Heart left ventricle (tissue), 16 donors: ENCODE data around the gene DCP2. TPM values are rescaled to one million over a fixed set of nuclear protein-coding genes. Genes with fewer than 3 reads are reported as not detected.

ENCODE experiments used
- ATAC-seq, 4 donors: fragments of 200-7000 bp; cut with Tn5 transposase; one replicate each; pipeline ENCODE4 v1.9.1; 2020 to 2022; ENCODE audit warnings: moderate library complexity in 4 of 4, mild to moderate bottlenecking in 3 of 4, moderate number of reproducible peaks in 1 of 4
- DNase-seq, 5 donors: peaks; one replicate each; pipeline ENCODE4 v3.0.0-alpha.2; 2020
- H3K27ac ChIP-seq, 12 donors: fragments of 200-600 bp; sonication (generic) in 4 of 12; one replicate each; pipeline versions ENCODE4 v1.5.0 to v1.8.0; 2016 to 2022; ENCODE audit warnings: mild to moderate bottlenecking in 2 of 12
- H3K27me3 ChIP-seq, 9 donors: fragments of 200-600 bp; sonication (generic) in 2 of 9; one replicate each; pipeline versions ENCODE4 v1.5.1 to v1.8.0; 2016 to 2022; ENCODE audit warnings: mild to moderate bottlenecking in 3 of 9
- H3K36me3 ChIP-seq, 9 donors: fragments of 200-600 bp; sonication (generic) in 2 of 9; one replicate each; pipeline versions ENCODE4 v1.5.0 to v1.8.0; 2018 to 2022; ENCODE audit warnings: mild to moderate bottlenecking in 2 of 9
- H3K4me1 ChIP-seq, 12 donors: fragments of 200-600 bp; sonication (generic) in 4 of 12; one replicate each; pipeline versions ENCODE4 v1.5.0 to v1.8.0; 2016 to 2022; ENCODE audit warnings: mild to moderate bottlenecking in 3 of 12
- H3K4me3 ChIP-seq, 12 donors: fragments of 200-600 bp; sonication (generic) in 4 of 12; one replicate each; pipeline versions ENCODE4 v1.5.0 to v1.8.0; 2017 to 2022; ENCODE audit warnings: mild to moderate bottlenecking in 9 of 12, moderate library complexity in 4 of 12
- H3K9me3 ChIP-seq, 12 donors: fragments of 200-600 bp; sonication (generic) in 4 of 12; one replicate each; pipeline versions ENCODE4 v1.5.0 to v1.8.0; 2016 to 2022; ENCODE audit warnings: mild to moderate bottlenecking in 1 of 12
- CTCF ChIP-seq, 12 donors: fragments of 200-600 bp; sonication (generic) in 4 of 12; IDR thresholded peaks; one replicate each; pipeline versions ENCODE4 v1.5.0 to v1.8.0; 2018 to 2022; ENCODE audit warnings: antibody characterized with exemption in 12 of 12, mild to moderate bottlenecking in 5 of 12
- POLR2A ChIP-seq, 2 donors: fragments of 450-650 bp; IDR thresholded peaks; one replicate each; pipeline ENCODE4 v1.6.1; 2017; ENCODE audit warnings: antibody characterized with exemption in 2 of 2, mild to moderate bottlenecking in 2 of 2, moderate library complexity in 2 of 2
- whole genome bisulfite sequencing, 4 donors: extraction: QIAGEN DNeasy Blood & Tissue Kit in 2 of 4; methylation state at CpG; one replicate each; pipeline versions ENCODE4 v1.1.5 to v1.1.7; 2013 to 2018; 5-methylcytosine and 5-hydroxymethylcytosine counted together
- intact Hi-C, 10 donors: fragments of 100-400 bp; cut with DNase I; formaldehyde crosslinking; loops; one replicate each; pipeline versions ENCODE4 v1.11.1 to v1.14.2; 2022
- polyA plus RNA-seq, 2 donors: library from polyadenylated mRNA; stranded (reverse); fragments of 200-250 nt; gene quantifications; one replicate each; pipeline ENCODE4 v1.2.3, GENCODE V29; 2013
- total RNA-seq, 9 donors: library from RNA; depleted of rRNA in 2 of 9; stranded (reverse); fragments of >200 nt in 2 of 9; fragmentation: NEBNext Ultra II Directional in 3 of 9; extraction: Animal tissue kit (Norgen Biotek cat#: 25700) in 3 of 9; gene quantifications; one replicate each; pipeline versions ENCODE4 v1.1.0 to v1.2.4, GENCODE V29; 2016 to 2023
- donor health status: ischemic (EF 13 %, LVEDD 7.1; RV severe dilation, severe dysfunction).
- donor health status: healthy with polysubstance abuse.
- donor health status: DM: no; HTN: yes; CAD: no.
- donor health status: DM: no; HTN: no; CAD: no.
- donor health status: ischemic (EF 25% LVEDD 6.9; RV normal size, moderate dysfunction).
- donor health status: ischemic (EF 25% LVEDD 5.7; RV mildly dilated, moderate dysfunction).
- donor health status: healthy.
- donor health status: DM: yes; HTN: yes; CAD: no.
- donor health status: ischemic (EF 35%, LVEDD 5.7; RV mildly dilated, moderate dysfunction).
- donor health status: nonischemic (EF 11% LVEDD 7.7; RV severe dilation, severe dysfunction).
- donor health status: DM: yes; HTN: yes; CAD: no.
- donor health status: PGD.
- donor health status: ischemic (EF 29% LVEDD 5.4; RV normal size, mild dysfunction).
- donor health status: nonischemic (EF 23%, LVEDD 6.1; RV moderate dilation, normal function).

DCP2 gene
- total and polyA plus RNA-seq, 11 donors: 3.4 to 36.0 (median 16.0) TPM

- 93 to 96% (median 94%) methylated on average over 4 of the region's 4 CpGs for WGBS, 4 donors
- H3K4me1 ChIP-seq: peaks cover 0 to 21% (median 10%) of the 10 kb centered on the region in 12 donors
- ATAC-seq (no peak), DNase-seq (no peak)
- no peak overlapping the region for H3K4me3 ChIP-seq
- TF ChIP-seq POLR2A (IDR thresholded peaks at IDR 0.05): no peak
- H3K27ac ChIP-seq: no peak overlapping the region
- no peaks in the 10 kb centered on the region for H3K27me3 ChIP-seq
- no peaks in the 10 kb centered on the region for H3K9me3 ChIP-seq
- intact Hi-C loops: no loop called here
- H3K36me3 ChIP-seq: peaks cover 0 to 40% (median 6%) of the 10 kb centered on the region in 9 donors
Measured at GRCh38 chr5:112986224-112986623, 9.6 kb downstream of the DCP2 start.

DNA sequence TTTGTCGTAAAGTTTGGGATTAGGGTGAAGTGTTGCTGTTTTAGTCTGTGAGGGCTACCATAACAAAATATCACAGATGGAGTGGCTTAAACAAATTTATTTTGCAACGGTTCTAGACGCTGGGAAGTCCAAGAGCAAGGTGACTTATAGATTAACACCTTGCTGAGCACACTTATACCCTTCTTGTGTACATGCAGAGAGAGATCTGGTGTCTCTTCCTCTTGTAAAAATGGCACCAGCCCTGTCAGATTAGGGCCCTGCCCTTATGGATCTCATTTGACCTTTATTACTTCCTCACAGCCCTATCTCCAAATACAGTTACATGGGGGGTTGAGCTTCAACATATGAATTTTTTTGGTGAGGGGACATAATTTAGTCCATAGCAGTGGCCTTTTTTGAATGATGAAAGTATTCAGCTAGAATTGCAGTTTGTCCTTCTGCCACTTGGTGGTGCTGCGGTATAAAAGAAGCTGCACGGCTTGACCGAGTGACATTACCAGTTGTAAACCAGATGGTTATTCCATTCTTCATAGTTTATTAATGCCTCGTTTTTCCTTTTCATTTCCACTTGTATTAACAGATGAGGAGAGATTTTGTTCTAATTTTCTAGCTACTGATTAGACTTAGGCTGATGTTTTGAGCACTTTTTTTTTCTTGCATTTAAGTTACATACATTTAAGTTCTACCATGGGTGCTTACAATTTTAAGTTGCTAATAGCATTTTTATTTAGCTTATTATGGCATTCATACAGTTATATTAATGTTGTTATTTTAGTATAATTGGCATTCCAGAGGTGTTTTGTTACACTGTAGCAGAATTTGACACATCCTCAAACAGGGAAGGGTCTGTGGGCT lies 19.4 kb downstream of the DCP2 start:
- 20 to 25% (median 24%) methylated on average over 7 of the region's 7 CpGs for WGBS, 4 donors
- peak; percentile 84 to 96 (median 92) for TF ChIP-seq CTCF (IDR thresholded peaks at IDR 0.05)
- no peak for TF ChIP-seq POLR2A (IDR thresholded peaks at IDR 0.05)
- intact Hi-C loops: loop anchor here (2.0 to 10.0 kb wide), 10 partner anchors 326 to 611 kb away; partner anchors contain the start of gene YTHDC2 (in 10 of the 10)
- H3K4me1 ChIP-seq: peaks cover 0 to 14% (median 5%) of the 10 kb centered on the region in 12 donors
- H3K27ac ChIP-seq: no peak overlapping the region
- ATAC-seq (peak in 3 of 4 donors; percentile 69 to 84 (median 84)), DNase-seq (peak in 4 of 5 donors; percentile 55 to 69 (median 62))
- peaks cover 0 to 59% (median 45%) of the 10 kb centered on the region in 9 donors for H3K36me3 ChIP-seq
- H3K27me3 ChIP-seq: no peaks in the 10 kb centered on the region
- no peaks in the 10 kb centered on the region for H3K9me3 ChIP-seq
- H3K4me3 ChIP-seq: no peak overlapping the region

DNA sequence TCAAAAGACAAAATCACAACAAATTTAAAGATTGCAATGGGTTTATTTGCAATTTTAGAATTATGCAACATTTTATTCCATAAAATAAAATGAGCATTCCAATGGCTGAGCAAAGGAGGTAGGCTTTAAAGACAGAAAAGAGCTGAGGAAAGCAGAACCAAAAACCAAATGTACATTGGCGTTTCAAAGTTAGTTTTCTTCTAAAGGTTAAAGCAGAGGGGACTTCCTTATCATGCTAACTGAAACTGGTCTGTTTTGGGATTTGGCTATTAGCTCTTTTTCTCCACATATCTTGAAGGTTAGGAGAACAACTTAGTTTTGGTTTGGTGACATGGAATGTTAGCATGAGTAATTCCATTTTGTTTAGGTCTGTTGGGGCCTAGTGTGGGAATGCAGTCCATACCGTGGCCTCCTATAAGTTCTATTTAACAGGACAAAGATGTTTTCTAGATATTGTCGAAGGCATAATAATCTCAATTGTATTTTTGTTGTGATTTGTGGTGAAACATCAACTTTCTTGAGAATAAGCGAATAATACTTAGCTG lies 20.3 kb downstream of the DCP2 start:
- intact Hi-C loops: loop anchor here (2.0 to 10.0 kb wide), 10 partner anchors 325 to 610 kb away; partner anchors contain the start of gene YTHDC2 (in 10 of the 10)
- Histone ChIP-seq H3K36me3 (peaks cover 0 to 67% (median 54%) of the 10 kb centered on the region in 9 donors), H3K9me3 (no peaks in the 10 kb centered on the region), H3K27me3 (no peaks in the 10 kb centered on the region), H3K4me3 (no peak overlapping the region), H3K27ac (no peak overlapping the region), H3K4me1 (peaks cover 0 to 14% (median 5%) of the 10 kb centered on the region in 12 donors)
- DNase-seq (no peak), ATAC-seq (no peak)
- TF ChIP-seq CTCF (IDR thresholded peaks at IDR 0.05): no peak
- TF ChIP-seq POLR2A (IDR thresholded peaks at IDR 0.05): no peak
- 78 to 90% (median 86%) methylated on average over 4 of the region's 4 CpGs for WGBS, 4 donors

- WGBS, 4 donors: 87 to 90% (median 87%) methylated on average over 4 of the region's 4 CpGs
- Histone ChIP-seq H3K27ac (no peak overlapping the region), H3K4me1 (peaks cover 0 to 14% (median 5%) of the 10 kb centered on the region in 12 donors), H3K4me3 (no peak overlapping the region), H3K9me3 (no peaks in the 10 kb centered on the region), H3K27me3 (no peaks in the 10 kb centered on the region), H3K36me3 (peaks cover 0 to 68% (median 56%) of the 10 kb centered on the region in 9 donors)
- TF ChIP-seq POLR2A (IDR thresholded peaks at IDR 0.05) (no peak), CTCF (IDR thresholded peaks at IDR 0.05) (no peak)
- intact Hi-C loops: loop anchor here (5.0 to 10.0 kb wide), 7 partner anchors 324 to 609 kb away; partner anchors contain the start of gene YTHDC2 (in 10 of the 10)
- no peak for ATAC-seq
- no peak for DNase-seq
Measured at GRCh38 chr5:112998296-112998695, 21.7 kb downstream of the DCP2 start.
